Retinal pigment epithelial cell (primary cell): ENCODE measurements around the gene DLGAP3.
"Not testable (repeated sequence)": the region's sequence is repeated elsewhere in the genome, so short reads cannot be mapped to it uniquely, and the experiment has no call there.

ENCODE experiments used
- DNase-seq: peaks from one replicate; pipeline ENCODE4 v3.0.0-alpha.2; 2010; ENCODE audit warnings: low read depth
- H3K4me3 ChIP-seq: 2 replicates; pipeline ENCODE4 v1.5.1; 2011; ENCODE audit warnings: mild to moderate bottlenecking, low read length, control low read depth, moderate library complexity
- CTCF ChIP-seq: conservative IDR thresholded peaks from 2 replicates; pipeline ENCODE4 v1.5.1; 2011; ENCODE audit warnings: low read depth, low read length, control low read depth, inconsistent platforms

DLGAP3 gene

GRCh38 chr1:34824817-34825454 is 104.5 kb downstream of the DLGAP3 start:
- no peak for DNase-seq
- no peak for TF ChIP-seq CTCF
- H3K4me3 ChIP-seq, result no peak overlapping the region

- TF ChIP-seq CTCF, result no peak
- DNase-seq, result no peak
- H3K4me3 ChIP-seq, result no peak overlapping the region
These were observed 107.2 kb downstream of the DLGAP3 start for GRCh38 chr1:34822202-34822601.

- not testable (repeated sequence) for DNase-seq, H3K4me3 ChIP-seq
These were observed 110.6 kb downstream of the DLGAP3 start for GRCh38 chr1:34818862-34819261.

GRCh38 chr1:34816778-34817177 is 112.7 kb downstream of the DLGAP3 start:
- H3K4me3 ChIP-seq, result no peak overlapping the region
- TF ChIP-seq CTCF, result no peak
- no peak for DNase-seq

- DNase-seq, result no peak
- no peak overlapping the region for H3K4me3 ChIP-seq
- TF ChIP-seq CTCF, result no peak
These were observed 113.1 kb downstream of the DLGAP3 start for GRCh38 chr1:34816332-34816731.
